Gastrocnemius medialis (tissue), 4 donors: Measurements from ENCODE around the gene WASL. TPM values are rescaled to one million over a fixed set of nuclear protein-coding genes. Genes with fewer than 3 reads are reported as not detected.

Source experiments
- ATAC-seq, 2 donors: fragments of 150-250 bp; one replicate each; pipeline ENCODE4 v1.9.1; 2016
- DNase-seq, 2 donors: peaks; one replicate each; pipeline ENCODE4 v3.0.0-alpha.2; 2019
- H3K27ac ChIP-seq, 4 donors: fragments of 200-600 bp; sonication (generic); 1 replicate in 1 of 4; 2 replicates in 3 of 4; pipeline ENCODE4 v1.5.1; 2016 to 2018; ENCODE audit warnings: mild to moderate bottlenecking in 2 of 4, moderate library complexity in 1 of 4
- H3K27me3 ChIP-seq, 3 donors: fragments of 200-600 bp; sonication (generic) in 2 of 3; 1 replicate in 1 of 3; 2 replicates in 2 of 3; pipeline versions ENCODE4 v1.5.1 to v1.6.0; 2016 to 2019; ENCODE audit warnings: mild to moderate bottlenecking in 1 of 3, moderate library complexity in 1 of 3
- H3K36me3 ChIP-seq, 2 donors: fragments of 200-600 bp; sonication (generic) in 1 of 2; one replicate each; pipeline ENCODE4 v1.5.1; 2017 to 2018
- H3K4me1 ChIP-seq, 2 donors: fragments of 200-600 bp; sonication (generic) in 1 of 2; one replicate each; pipeline ENCODE4 v1.5.1; 2016 to 2017; ENCODE audit warnings: mild to moderate bottlenecking in 2 of 2
- H3K4me3 ChIP-seq, 4 donors: fragments of 200-600 bp; sonication (generic) in 3 of 4; 1 replicate in 1 of 4; 2 replicates in 3 of 4; pipeline ENCODE4 v1.5.1; 2016 to 2019; ENCODE audit warnings: mild to moderate bottlenecking in 2 of 4
- H3K9me3 ChIP-seq, 3 donors: fragments of 200-600 bp; sonication (generic) in 2 of 3; 1 replicate in 1 of 3; 2 replicates in 2 of 3; pipeline ENCODE4 v1.5.1; 2016 to 2019
- CTCF ChIP-seq, 5 experiments: fragments of 450-650 bp in 3 of 5; fragments of 200-600 bp in 2 of 5; sonication (generic) in 2 of 5; IDR thresholded peaks in 4 of 5; conservative IDR thresholded peaks in 1 of 5; 1 replicate in 4 of 5; 2 replicates in 1 of 5; pipeline ENCODE4 v1.5.1; 2016 to 2019; ENCODE audit warnings: antibody characterized with exemption in 5 of 5, mild to moderate bottlenecking in 3 of 5, moderate library complexity in 3 of 5
- POLR2A ChIP-seq, 2 donors: fragments of 450-650 bp; IDR thresholded peaks; one replicate each; pipeline ENCODE4 v1.6.1; 2017; ENCODE audit warnings: antibody characterized with exemption in 2 of 2, mild to moderate bottlenecking in 2 of 2, moderate library complexity in 2 of 2
- in situ Hi-C, 4 donors: fragments of 200-750 bp; cut with MboI; loops; one replicate each; pipeline versions ENCODE4 v1.15.0 to v1.8.0; 2017; ENCODE audit warnings: low sequenced_read_pairs in 4 of 4
- intact Hi-C: fragments of 100-400 bp; cut with DNase I; formaldehyde crosslinking; loops from one replicate; pipeline ENCODE4 v1.15.1; 2023; ENCODE audit warnings: low total_unique reads
- total RNA-seq, 4 donors: library from RNA; depleted of rRNA; stranded (reverse); fragments of >200 nt; gene quantifications; one replicate each; pipeline versions ENCODE4 v1.1.0 to v1.2.3, GENCODE V29; 2016

Gene WASL
- total RNA-seq, 4 donors from 2014 or later, result 29.0 to 40.4 (median 33.0) TPM

GRCh38 chr7:123750389-123751230 is 1.8 kb upstream of the WASL start:
- DNase-seq (no peak), ATAC-seq (no peak)
- H3K4me3 ChIP-seq, result peak overlapping the region; percentile 75 to 97 (median 91)
- no peak for TF ChIP-seq CTCF (IDR thresholded peaks at IDR 0.05 in 4 of 5, conservative IDR thresholded peaks at IDR 0.05 in 1 of 5)
- TF ChIP-seq POLR2A (IDR thresholded peaks at IDR 0.05), result no peak
- H3K36me3 ChIP-seq, result no peaks in the 10 kb centered on the region
- peaks cover 33 to 34% of the 10 kb centered on the region in 2 donors for H3K4me1 ChIP-seq
- no peaks in the 10 kb centered on the region for H3K27me3 ChIP-seq
- peak overlapping the region; percentile 96 to 99 (median 99) for H3K27ac ChIP-seq
- in situ Hi-C loops (no loop called here), intact Hi-C loops (loop anchor here (10.0 kb wide), 1 partner anchor 1616 kb away; no protein-coding TSS in a partner anchor)
- no peaks in the 10 kb centered on the region for H3K9me3 ChIP-seq

GRCh38 chr7:123749537-123749857 is 694 bp upstream of the WASL start:
- peak; percentile 51 to 71 for DNase-seq
- intact Hi-C loops, result loop anchor here (2.0 to 5.0 kb wide), 6 partner anchors 67 to 215 kb away; partner anchors contain the start of genes ASB15, IQUB and LMOD2
- peak; percentile 53 to 65 for ATAC-seq

GRCh38 chr7:123748171-123748733 is 551 bp downstream of the WASL start:
- Histone ChIP-seq H3K36me3 (no peaks in the 10 kb centered on the region), H3K27me3 (no peaks in the 10 kb centered on the region), H3K9me3 (no peaks in the 10 kb centered on the region), H3K27ac (peak overlapping the region; percentile 96 to 99 (median 99)), H3K4me3 (peak overlapping the region; percentile 75 to 97 (median 91)), H3K4me1 (peaks cover 57% of the 10 kb centered on the region in 2 donors)
- intact Hi-C loops (loop anchor here (2.0 to 5.0 kb wide), 6 partner anchors 66 to 213 kb away; partner anchors contain the start of genes ASB15, IQUB and LMOD2), in situ Hi-C loops (loop anchor here in 1 of 4 donors (10.0 to 25.0 kb wide), 2 partner anchors 213 to 1189 kb away; partner anchors contain the start of genes IQUB and POT1)
- TF ChIP-seq CTCF (IDR thresholded peaks at IDR 0.05 in 4 of 5, conservative IDR thresholded peaks at IDR 0.05 in 1 of 5), result no peak
- no peak for TF ChIP-seq POLR2A (IDR thresholded peaks at IDR 0.05)
- ATAC-seq, result peak; percentile 34 to 45
- DNase-seq, result peak in 1 of 2 donors; percentile 41

More at GRCh38 chr7:123749537-123749857, 694 bp upstream of the WASL start:
- H3K4me3 ChIP-seq, result peak overlapping the region; percentile 75 to 97 (median 91)
- H3K36me3 ChIP-seq, result no peaks in the 10 kb centered on the region
- peaks cover 45% of the 10 kb centered on the region in 2 donors for H3K4me1 ChIP-seq
- H3K27me3 ChIP-seq, result no peaks in the 10 kb centered on the region
- H3K27ac ChIP-seq, result peak overlapping the region; percentile 96 to 99 (median 99)
- TF ChIP-seq CTCF (IDR thresholded peaks at IDR 0.05 in 4 of 5, conservative IDR thresholded peaks at IDR 0.05 in 1 of 5), result peak in 2 of 5 experiments; percentile 19 to 49
- no peak for TF ChIP-seq POLR2A (IDR thresholded peaks at IDR 0.05)
- in situ Hi-C loops, result loop anchor here in 1 of 4 donors (10.0 to 25.0 kb wide), 2 partner anchors 215 to 1188 kb away; partner anchors contain the start of genes IQUB and POT1
- H3K9me3 ChIP-seq, result no peaks in the 10 kb centered on the region

GRCh38 chr7:123747620-123748141 is 1.1 kb downstream of the WASL start:
- no peaks in the 10 kb centered on the region for H3K9me3 ChIP-seq
- intact Hi-C loops (loop anchor here (1.0 to 5.0 kb wide), 7 partner anchors 65 to 213 kb away; partner anchors contain the start of genes ASB15, IQUB and LMOD2), in situ Hi-C loops (loop anchor here in 1 of 4 donors (10.0 to 25.0 kb wide), 2 partner anchors 213 to 1190 kb away; partner anchors contain the start of genes IQUB and POT1)
- DNase-seq, result peak; percentile 53 to 62
- H3K27ac ChIP-seq, result peak overlapping the region; percentile 96 to 99 (median 99)
- peaks cover 61 to 62% of the 10 kb centered on the region in 2 donors for H3K4me1 ChIP-seq
- H3K27me3 ChIP-seq, result no peaks in the 10 kb centered on the region
- peak; percentile 14 to 42 for ATAC-seq
- peak overlapping the region; percentile 75 to 97 (median 91) for H3K4me3 ChIP-seq
- no peak for TF ChIP-seq CTCF (IDR thresholded peaks at IDR 0.05 in 4 of 5, conservative IDR thresholded peaks at IDR 0.05 in 1 of 5)
- peak; percentile 32 to 61 for TF ChIP-seq POLR2A (IDR thresholded peaks at IDR 0.05)
- no peaks in the 10 kb centered on the region for H3K36me3 ChIP-seq
